BE2C (cell line): ENCODE results near the gene FAM9C.

ENCODE experiments used
- DNase-seq: peaks from one replicate; pipeline ENCODE4 v3.0.0-alpha.2; 2020
- H3K27me3 ChIP-seq: fragments of 250-450 bp; sonication (Bioruptor Pico); 2 replicates; pipeline ENCODE4 v1.5.1; 2020; ENCODE audit warnings: mild to moderate bottlenecking
- H3K36me3 ChIP-seq: fragments of 250-450 bp; sonication (Bioruptor Pico); 2 replicates; pipeline ENCODE4 v1.5.1; 2020; ENCODE audit warnings: mild to moderate bottlenecking
- H3K4me1 ChIP-seq: fragments of 250-450 bp; sonication (Bioruptor Pico); 2 replicates; pipeline ENCODE4 v1.5.1; 2020
- H3K4me3 ChIP-seq: 2 replicates; pipeline ENCODE4 v1.5.1; 2011; ENCODE audit warnings: low read depth, low read length
- H3K9me3 ChIP-seq: fragments of 250-450 bp; sonication (Bioruptor Pico); 2 replicates; pipeline ENCODE4 v1.5.1; 2020
- CTCF ChIP-seq: IDR thresholded peaks from 2 replicates; pipeline ENCODE4 v1.5.1; 2012; ENCODE audit warnings: mild to moderate bottlenecking, low read depth, low read length

Gene FAM9C

GRCh38 chrX:13077168-13077567, 32.7 kb upstream of the FAM9C start:
- Histone ChIP-seq H3K9me3 (no peaks in the 10 kb centered on the region), H3K4me1 (no peaks in the 10 kb centered on the region), H3K36me3 (no peaks in the 10 kb centered on the region), H3K27me3 (no peaks in the 10 kb centered on the region), H3K4me3 (no peak overlapping the region)
- no peak for DNase-seq
- no peak for TF ChIP-seq CTCF

DNA sequence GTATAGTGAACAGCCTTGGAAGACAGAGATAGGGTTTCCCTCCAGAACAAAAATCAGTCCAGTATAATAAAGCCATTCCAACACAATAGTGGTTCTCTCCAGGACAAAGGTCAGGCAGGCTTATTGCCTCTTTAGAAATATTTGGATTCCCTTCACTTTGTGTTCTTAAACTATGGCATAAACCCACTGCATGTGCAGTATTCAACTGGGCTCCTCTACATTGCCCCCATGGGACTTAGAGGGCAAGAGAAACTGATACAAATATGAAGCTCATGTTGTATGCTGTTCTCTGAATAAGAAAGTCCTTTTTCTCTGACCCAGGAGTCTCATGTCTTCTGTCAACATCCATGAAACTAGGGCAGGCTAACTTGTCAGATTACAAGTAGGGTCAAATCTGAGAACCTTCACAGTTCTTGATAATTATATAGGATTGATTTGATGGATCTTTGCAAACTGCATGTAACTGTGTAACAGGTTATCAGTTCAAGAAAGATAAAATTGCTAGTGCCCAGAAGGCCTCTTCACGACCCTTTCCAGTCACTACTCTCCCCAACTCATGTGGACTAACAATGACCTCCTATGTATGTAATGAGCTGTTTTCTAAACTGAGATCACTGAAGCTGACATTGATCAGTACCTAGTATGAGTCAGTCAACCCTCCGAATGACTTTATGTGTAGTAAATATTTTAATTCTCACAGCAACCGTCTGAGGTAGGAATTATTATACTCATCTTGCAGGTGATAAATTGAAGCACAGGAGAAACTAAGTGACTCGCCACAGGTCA, 31.9 kb upstream of the FAM9C start:
- H3K36me3 ChIP-seq, result no peaks in the 10 kb centered on the region
- H3K9me3 ChIP-seq, result no peaks in the 10 kb centered on the region
- H3K27me3 ChIP-seq, result no peaks in the 10 kb centered on the region
- H3K4me1 ChIP-seq, result no peaks in the 10 kb centered on the region
- no peak overlapping the region for H3K4me3 ChIP-seq
- no peak for DNase-seq
- TF ChIP-seq CTCF, result no peak

- DNase-seq, result no peak
- H3K27me3 ChIP-seq, result no peaks in the 10 kb centered on the region
- no peaks in the 10 kb centered on the region for H3K4me1 ChIP-seq
- no peaks in the 10 kb centered on the region for H3K36me3 ChIP-seq
- no peak for TF ChIP-seq CTCF
- H3K9me3 ChIP-seq, result no peaks in the 10 kb centered on the region
- H3K4me3 ChIP-seq, result no peak overlapping the region
These were observed 30.2 kb upstream of the FAM9C start for GRCh38 chrX:13074297-13075262.

DNA sequence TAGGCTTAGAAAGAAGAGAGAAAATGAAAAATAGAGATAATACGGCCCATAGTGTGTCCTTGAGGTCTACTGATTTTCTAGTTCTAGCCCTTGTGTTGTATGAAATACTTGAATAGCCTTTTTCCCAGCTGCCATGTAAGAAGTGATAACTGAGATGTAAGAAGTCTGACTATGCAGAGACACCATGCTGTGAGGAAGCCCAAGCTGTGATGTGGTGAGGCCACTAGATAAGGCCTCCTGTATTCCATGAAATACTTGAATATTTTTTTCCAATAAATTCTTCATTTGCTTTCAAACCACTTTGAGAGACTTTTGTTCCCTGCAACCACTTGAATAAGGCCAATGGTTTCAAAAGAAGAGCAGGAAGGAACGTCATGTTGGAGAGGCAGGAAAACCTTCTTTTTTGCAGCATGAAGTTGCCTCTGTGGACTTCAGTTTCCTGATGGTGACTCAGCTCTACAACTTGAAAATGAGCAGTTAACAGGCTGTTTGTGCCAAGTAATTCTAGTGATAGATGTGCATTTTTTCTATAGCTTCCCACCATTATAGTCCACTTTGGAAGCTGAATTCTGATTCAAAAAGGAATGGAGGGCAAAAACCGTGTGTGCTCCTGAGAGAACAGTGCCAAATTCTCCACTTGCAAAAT, 25.5 kb upstream of the FAM9C start:
- H3K27me3 ChIP-seq, result no peaks in the 10 kb centered on the region
- H3K4me3 ChIP-seq, result no peak overlapping the region
- no peak for TF ChIP-seq CTCF
- no peaks in the 10 kb centered on the region for H3K36me3 ChIP-seq
- DNase-seq, result no peak
- no peaks in the 10 kb centered on the region for H3K4me1 ChIP-seq
- H3K9me3 ChIP-seq, result no peaks in the 10 kb centered on the region

- Histone ChIP-seq H3K4me3 (no peak overlapping the region), H3K36me3 (no peaks in the 10 kb centered on the region), H3K4me1 (no peaks in the 10 kb centered on the region), H3K27me3 (no peaks in the 10 kb centered on the region), H3K9me3 (no peaks in the 10 kb centered on the region)
- no peak for DNase-seq
- TF ChIP-seq CTCF, result no peak
These were observed 24.2 kb upstream of the FAM9C start for GRCh38 chrX:13068651-13069050.
